WTC11 (cell line): Measurements from ENCODE around the gene TNFAIP2. TPM values are rescaled to one million over a fixed set of nuclear protein-coding genes. Genes with fewer than 3 reads are reported as not detected.

ENCODE experiments used
- ATAC-seq: fragments of 200-7000 bp; cut with Tn5 transposase; 2 replicates; pipeline ENCODE4 v1.10.0; 2021; ENCODE audit warnings: mild to moderate bottlenecking, moderate library complexity
- CTCF ChIA-PET: fragments of 300-600 bp; sonication (Branson Sonifier 250); formaldehyde crosslinking; loops from one replicate; lab custom pipeline; 2021; ENCODE audit warnings: antibody characterized with exemption; lab: Charles Lee
- POLR2A ChIA-PET: fragments of 350-600 bp; sonication (Branson Sonifier 250); formaldehyde crosslinking; loops from one replicate; lab custom pipeline; 2021; ENCODE audit warnings: antibody characterized with exemption; lab: Charles Lee
- DNase-seq: peaks from one replicate; pipeline ENCODE4 v3.0.0; 2021; ENCODE audit warnings: low spot score
- H3K27ac Mint-ChIP-seq: 2 replicates; pipeline ENCODE4 v1.8.0; 2021; ENCODE audit warnings: mixed read lengths
- H3K27me3 Mint-ChIP-seq: 2 replicates; pipeline ENCODE4 v1.8.0; 2021; ENCODE audit warnings: low read depth, mild to moderate bottlenecking, moderate library complexity, mixed read lengths
- H3K36me3 Mint-ChIP-seq: 2 replicates; pipeline ENCODE4 v1.8.0; 2021; ENCODE audit warnings: mixed read lengths
- H3K4me1 Mint-ChIP-seq: 2 replicates; pipeline ENCODE4 v1.8.0; 2022; ENCODE audit warnings: mixed read lengths
- H3K4me3 Mint-ChIP-seq: 2 replicates; pipeline ENCODE4 v1.8.0; 2021; ENCODE audit warnings: mild to moderate bottlenecking, moderate library complexity, mixed read lengths
- H3K9me3 Mint-ChIP-seq: 2 replicates; pipeline ENCODE4 v1.8.0; 2021; ENCODE audit warnings: mixed read lengths
- ETV6 ChIP-seq: sonication (generic); formaldehyde crosslinking; IDR thresholded peaks from 2 replicates; pipeline ENCODE4 v1.8.1; 2022; ENCODE audit warnings: mild to moderate bottlenecking, missing genetic modification reagents
- FOXK1 ChIP-seq: sonication (generic); formaldehyde crosslinking; IDR thresholded peaks from 2 replicates; pipeline ENCODE4 v1.8.0; 2022; ENCODE audit warnings: mild to moderate bottlenecking, moderate library complexity, missing genetic modification reagents
- HMGA2 ChIP-seq: fragments of 250-450 bp; sonication (Bioruptor Pico); IDR thresholded peaks from 2 replicates; pipeline ENCODE4 v1.4.0; 2021; ENCODE audit warnings: mild to moderate bottlenecking, moderate library complexity
- NFE2L1 ChIP-seq: sonication (generic); formaldehyde crosslinking; IDR thresholded peaks from 2 replicates; pipeline ENCODE4 v1.8.1; 2023; ENCODE audit warnings: missing genetic modification reagents
- NFYB ChIP-seq: sonication (generic); formaldehyde crosslinking; conservative IDR thresholded peaks from 2 replicates; pipeline ENCODE4 v1.8.0; 2022; ENCODE audit warnings: low read depth, missing genetic modification reagents
- RELA ChIP-seq: sonication (generic); formaldehyde crosslinking; IDR thresholded peaks from 2 replicates; pipeline ENCODE4 v1.8.1; 2022; ENCODE audit warnings: missing genetic modification reagents, mild to moderate bottlenecking, borderline replicate concordance
- TP53 ChIP-seq: sonication (generic); formaldehyde crosslinking; IDR thresholded peaks from 2 replicates; pipeline ENCODE4 v1.8.1; 2023; ENCODE audit warnings: mild to moderate bottlenecking, missing genetic modification reagents
- ZNF121 ChIP-seq: sonication (generic); formaldehyde crosslinking; IDR thresholded peaks from 2 replicates; pipeline ENCODE4 v1.8.0; 2023; ENCODE audit warnings: missing genetic modification reagents
- total RNA-seq: library from RNA; stranded (reverse); gene quantifications from 3 replicates; pipeline ENCODE4 v1.2.3, GENCODE V29; 2021
- TF ChIP-seq, protein P1 (sequence below): fragments of 250-450 bp; sonication (Bioruptor Pico); IDR thresholded peaks from 2 replicates; pipeline ENCODE4 v1.9.0; 2021; ENCODE audit warnings: mild to moderate bottlenecking
- TF ChIP-seq, protein P2 (sequence below): sonication (generic); formaldehyde crosslinking; IDR thresholded peaks from 2 replicates; pipeline ENCODE4 v1.8.1; 2023; ENCODE audit warnings: mild to moderate bottlenecking, missing genetic modification reagents, borderline replicate concordance
- TF ChIP-seq, protein P3 (sequence below): fragments of 250-450 bp; sonication (Bioruptor Pico); IDR thresholded peaks from 2 replicates; pipeline ENCODE4 v1.8.0; 2021; ENCODE audit warnings: mild to moderate bottlenecking
- TF ChIP-seq, protein P4 (sequence below): sonication (generic); formaldehyde crosslinking; IDR thresholded peaks from 2 replicates; pipeline ENCODE4 v1.8.0; 2023; ENCODE audit warnings: mild to moderate bottlenecking, missing genetic modification reagents
- TF ChIP-seq, protein P5 (sequence below): fragments of 250-450 bp; sonication (Bioruptor Pico); conservative IDR thresholded peaks from 2 replicates; pipeline ENCODE4 v1.9.0; 2021; ENCODE audit warnings: mild to moderate bottlenecking
- TF ChIP-seq, protein P6 (sequence below): sonication (generic); formaldehyde crosslinking; IDR thresholded peaks from 2 replicates; pipeline ENCODE4 v1.8.0; 2022; ENCODE audit warnings: mild to moderate bottlenecking, missing genetic modification reagents
- TF ChIP-seq, protein P7 (sequence below): fragments of 200-600 bp; IDR thresholded peaks from 2 replicates; pipeline ENCODE4 v1.8.0; 2022; ENCODE audit warnings: antibody characterized with exemption
- TF ChIP-seq, protein P8 (sequence below): sonication (generic); formaldehyde crosslinking; IDR thresholded peaks from 2 replicates; pipeline ENCODE4 v1.8.1; 2022; ENCODE audit warnings: mild to moderate bottlenecking, moderate library complexity, missing genetic modification reagents

TNFAIP2 gene
- total RNA-seq, 1 experiment from 2014 or later: 24.1 TPM

DNA sequence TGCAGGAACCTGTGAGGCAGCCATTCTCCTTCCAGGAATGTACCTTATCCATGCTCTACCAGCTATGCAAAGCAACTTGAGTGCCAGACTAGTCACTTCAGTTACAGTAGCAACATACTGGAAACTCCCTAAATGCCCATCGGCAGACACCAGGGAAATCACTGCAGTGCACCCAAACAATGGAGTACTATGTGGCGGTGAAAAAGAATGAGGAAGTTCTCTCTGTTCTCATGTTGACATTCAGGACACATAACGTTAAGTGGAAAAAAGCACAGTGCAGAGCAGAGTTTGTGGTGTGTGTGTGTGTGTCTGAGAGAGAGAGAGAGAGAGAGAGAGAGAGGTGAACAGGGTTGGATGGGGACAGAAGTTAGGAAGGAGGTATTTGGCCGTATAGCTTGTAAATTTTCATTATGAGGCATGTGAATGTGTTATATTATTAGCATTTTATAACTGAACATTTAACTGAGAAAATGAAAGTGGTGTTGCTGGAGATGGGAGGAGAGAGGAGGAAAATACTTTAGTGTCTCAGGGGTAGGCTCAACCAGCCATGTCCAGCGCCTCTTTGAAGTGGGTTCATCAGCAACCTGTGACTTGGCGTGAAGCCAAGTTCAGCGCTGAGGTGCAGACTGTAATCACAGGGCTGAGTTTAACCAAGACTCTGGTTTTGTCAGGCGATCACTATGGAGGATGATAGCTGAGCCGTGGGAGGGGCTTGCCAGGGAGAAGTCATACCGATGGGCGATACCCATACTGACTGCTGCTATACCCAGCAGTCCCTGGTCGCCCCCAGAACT lies 17.3 kb downstream of the TNFAIP2 start (continued):
- TF ChIP-seq, protein P1, sequence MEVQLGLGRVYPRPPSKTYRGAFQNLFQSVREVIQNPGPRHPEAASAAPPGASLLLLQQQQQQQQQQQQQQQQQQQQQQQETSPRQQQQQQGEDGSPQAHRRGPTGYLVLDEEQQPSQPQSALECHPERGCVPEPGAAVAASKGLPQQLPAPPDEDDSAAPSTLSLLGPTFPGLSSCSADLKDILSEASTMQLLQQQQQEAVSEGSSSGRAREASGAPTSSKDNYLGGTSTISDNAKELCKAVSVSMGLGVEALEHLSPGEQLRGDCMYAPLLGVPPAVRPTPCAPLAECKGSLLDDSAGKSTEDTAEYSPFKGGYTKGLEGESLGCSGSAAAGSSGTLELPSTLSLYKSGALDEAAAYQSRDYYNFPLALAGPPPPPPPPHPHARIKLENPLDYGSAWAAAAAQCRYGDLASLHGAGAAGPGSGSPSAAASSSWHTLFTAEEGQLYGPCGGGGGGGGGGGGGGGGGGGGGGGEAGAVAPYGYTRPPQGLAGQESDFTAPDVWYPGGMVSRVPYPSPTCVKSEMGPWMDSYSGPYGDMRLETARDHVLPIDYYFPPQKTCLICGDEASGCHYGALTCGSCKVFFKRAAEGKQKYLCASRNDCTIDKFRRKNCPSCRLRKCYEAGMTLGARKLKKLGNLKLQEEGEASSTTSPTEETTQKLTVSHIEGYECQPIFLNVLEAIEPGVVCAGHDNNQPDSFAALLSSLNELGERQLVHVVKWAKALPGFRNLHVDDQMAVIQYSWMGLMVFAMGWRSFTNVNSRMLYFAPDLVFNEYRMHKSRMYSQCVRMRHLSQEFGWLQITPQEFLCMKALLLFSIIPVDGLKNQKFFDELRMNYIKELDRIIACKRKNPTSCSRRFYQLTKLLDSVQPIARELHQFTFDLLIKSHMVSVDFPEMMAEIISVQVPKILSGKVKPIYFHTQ (CRISPR knock-in tag): no peak
- TF ChIP-seq, protein P2, sequence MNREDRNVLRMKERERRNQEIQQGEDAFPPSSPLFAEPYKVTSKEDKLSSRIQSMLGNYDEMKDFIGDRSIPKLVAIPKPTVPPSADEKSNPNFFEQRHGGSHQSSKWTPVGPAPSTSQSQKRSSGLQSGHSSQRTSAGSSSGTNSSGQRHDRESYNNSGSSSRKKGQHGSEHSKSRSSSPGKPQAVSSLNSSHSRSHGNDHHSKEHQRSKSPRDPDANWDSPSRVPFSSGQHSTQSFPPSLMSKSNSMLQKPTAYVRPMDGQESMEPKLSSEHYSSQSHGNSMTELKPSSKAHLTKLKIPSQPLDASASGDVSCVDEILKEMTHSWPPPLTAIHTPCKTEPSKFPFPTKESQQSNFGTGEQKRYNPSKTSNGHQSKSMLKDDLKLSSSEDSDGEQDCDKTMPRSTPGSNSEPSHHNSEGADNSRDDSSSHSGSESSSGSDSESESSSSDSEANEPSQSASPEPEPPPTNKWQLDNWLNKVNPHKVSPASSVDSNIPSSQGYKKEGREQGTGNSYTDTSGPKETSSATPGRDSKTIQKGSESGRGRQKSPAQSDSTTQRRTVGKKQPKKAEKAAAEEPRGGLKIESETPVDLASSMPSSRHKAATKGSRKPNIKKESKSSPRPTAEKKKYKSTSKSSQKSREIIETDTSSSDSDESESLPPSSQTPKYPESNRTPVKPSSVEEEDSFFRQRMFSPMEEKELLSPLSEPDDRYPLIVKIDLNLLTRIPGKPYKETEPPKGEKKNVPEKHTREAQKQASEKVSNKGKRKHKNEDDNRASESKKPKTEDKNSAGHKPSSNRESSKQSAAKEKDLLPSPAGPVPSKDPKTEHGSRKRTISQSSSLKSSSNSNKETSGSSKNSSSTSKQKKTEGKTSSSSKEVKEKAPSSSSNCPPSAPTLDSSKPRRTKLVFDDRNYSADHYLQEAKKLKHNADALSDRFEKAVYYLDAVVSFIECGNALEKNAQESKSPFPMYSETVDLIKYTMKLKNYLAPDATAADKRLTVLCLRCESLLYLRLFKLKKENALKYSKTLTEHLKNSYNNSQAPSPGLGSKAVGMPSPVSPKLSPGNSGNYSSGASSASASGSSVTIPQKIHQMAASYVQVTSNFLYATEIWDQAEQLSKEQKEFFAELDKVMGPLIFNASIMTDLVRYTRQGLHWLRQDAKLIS (CRISPR knock-in tag): no peak
- no peak for TF ChIP-seq RELA (CRISPR knock-in tag)

DNA sequence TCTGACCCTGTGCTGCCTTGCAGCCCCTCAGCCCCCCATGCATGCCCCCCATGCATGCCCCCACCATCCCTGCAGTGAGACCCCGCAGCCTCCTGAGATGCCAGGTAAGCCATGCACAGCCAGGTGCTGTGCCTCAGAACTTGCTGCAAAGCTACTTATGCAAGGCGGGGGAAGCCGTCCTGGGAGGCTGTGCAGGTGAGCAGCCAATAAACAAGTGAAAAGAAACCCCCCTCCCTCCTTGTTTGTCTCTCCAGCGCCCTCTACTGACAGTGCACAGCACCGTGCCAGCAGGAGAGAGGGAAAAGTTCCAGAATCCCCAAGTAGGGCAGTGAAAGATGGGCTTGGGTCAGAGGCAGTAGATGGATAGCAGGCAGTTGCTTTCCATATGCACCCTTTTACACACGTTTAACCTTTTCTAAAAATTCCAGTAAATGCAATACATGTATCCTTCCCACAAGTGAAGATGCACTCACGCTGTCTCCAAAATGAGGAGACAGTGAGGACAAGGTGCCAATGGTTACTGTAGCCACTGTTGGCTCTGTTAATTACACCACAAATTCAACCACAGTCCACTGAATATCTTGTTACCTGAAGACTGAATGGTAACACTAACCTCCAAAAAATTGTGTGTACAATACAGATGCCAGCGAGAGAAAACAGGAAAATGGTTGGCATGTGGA lies 18.0 kb downstream of the TNFAIP2 start:
- Mint-ChIP-seq H3K4me3 (peak overlapping the region; percentile 33; the same call in 1 of the 2 replicates), H3K9me3 (no peaks in the 10 kb centered on the region), H3K27ac (no peak overlapping the region), H3K27me3 (peaks cover 21% of the 10 kb centered on the region), H3K36me3 (no peaks in the 10 kb centered on the region), H3K4me1 (peaks cover 31% of the 10 kb centered on the region)
- DNase-seq (peak; percentile 90), ATAC-seq (peak; percentile 63)
- CTCF ChIA-PET: interaction anchor here (0.6 to 6.7 kb wide), 45 partner anchors 9 to 189 kb away, joined by 3 to 126 read pairs (median 4); partner anchors contain the start of genes LBHD2 and TNFAIP2
- POLR2A ChIA-PET: interaction anchor here (1.0 kb wide), 1 partner anchor 14 kb away, joined by 3 read pairs; no protein-coding TSS in a partner anchor
- TF ChIP-seq NFYB (CRISPR knock-in tag) (no peak), TP53 (CRISPR knock-in tag) (no peak), HMGA2 (CRISPR knock-in tag) (no peak), NFE2L1 (CRISPR knock-in tag) (no peak), ZNF121 (no peak), ETV6 (CRISPR knock-in tag) (0 out of 2 replicates have a peak, but pooled peaks have one; percentile 41), FOXK1 (CRISPR knock-in tag) (peak; percentile 74)
- TF ChIP-seq, protein P3, sequence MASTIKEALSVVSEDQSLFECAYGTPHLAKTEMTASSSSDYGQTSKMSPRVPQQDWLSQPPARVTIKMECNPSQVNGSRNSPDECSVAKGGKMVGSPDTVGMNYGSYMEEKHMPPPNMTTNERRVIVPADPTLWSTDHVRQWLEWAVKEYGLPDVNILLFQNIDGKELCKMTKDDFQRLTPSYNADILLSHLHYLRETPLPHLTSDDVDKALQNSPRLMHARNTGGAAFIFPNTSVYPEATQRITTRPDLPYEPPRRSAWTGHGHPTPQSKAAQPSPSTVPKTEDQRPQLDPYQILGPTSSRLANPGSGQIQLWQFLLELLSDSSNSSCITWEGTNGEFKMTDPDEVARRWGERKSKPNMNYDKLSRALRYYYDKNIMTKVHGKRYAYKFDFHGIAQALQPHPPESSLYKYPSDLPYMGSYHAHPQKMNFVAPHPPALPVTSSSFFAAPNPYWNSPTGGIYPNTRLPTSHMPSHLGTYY (CRISPR knock-in tag): no peak
- TF ChIP-seq, protein P4, sequence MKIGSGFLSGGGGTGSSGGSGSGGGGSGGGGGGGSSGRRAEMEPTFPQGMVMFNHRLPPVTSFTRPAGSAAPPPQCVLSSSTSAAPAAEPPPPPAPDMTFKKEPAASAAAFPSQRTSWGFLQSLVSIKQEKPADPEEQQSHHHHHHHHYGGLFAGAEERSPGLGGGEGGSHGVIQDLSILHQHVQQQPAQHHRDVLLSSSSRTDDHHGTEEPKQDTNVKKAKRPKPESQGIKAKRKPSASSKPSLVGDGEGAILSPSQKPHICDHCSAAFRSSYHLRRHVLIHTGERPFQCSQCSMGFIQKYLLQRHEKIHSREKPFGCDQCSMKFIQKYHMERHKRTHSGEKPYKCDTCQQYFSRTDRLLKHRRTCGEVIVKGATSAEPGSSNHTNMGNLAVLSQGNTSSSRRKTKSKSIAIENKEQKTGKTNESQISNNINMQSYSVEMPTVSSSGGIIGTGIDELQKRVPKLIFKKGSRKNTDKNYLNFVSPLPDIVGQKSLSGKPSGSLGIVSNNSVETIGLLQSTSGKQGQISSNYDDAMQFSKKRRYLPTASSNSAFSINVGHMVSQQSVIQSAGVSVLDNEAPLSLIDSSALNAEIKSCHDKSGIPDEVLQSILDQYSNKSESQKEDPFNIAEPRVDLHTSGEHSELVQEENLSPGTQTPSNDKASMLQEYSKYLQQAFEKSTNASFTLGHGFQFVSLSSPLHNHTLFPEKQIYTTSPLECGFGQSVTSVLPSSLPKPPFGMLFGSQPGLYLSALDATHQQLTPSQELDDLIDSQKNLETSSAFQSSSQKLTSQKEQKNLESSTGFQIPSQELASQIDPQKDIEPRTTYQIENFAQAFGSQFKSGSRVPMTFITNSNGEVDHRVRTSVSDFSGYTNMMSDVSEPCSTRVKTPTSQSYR (CRISPR knock-in tag): no peak
- TF ChIP-seq, protein P5, sequence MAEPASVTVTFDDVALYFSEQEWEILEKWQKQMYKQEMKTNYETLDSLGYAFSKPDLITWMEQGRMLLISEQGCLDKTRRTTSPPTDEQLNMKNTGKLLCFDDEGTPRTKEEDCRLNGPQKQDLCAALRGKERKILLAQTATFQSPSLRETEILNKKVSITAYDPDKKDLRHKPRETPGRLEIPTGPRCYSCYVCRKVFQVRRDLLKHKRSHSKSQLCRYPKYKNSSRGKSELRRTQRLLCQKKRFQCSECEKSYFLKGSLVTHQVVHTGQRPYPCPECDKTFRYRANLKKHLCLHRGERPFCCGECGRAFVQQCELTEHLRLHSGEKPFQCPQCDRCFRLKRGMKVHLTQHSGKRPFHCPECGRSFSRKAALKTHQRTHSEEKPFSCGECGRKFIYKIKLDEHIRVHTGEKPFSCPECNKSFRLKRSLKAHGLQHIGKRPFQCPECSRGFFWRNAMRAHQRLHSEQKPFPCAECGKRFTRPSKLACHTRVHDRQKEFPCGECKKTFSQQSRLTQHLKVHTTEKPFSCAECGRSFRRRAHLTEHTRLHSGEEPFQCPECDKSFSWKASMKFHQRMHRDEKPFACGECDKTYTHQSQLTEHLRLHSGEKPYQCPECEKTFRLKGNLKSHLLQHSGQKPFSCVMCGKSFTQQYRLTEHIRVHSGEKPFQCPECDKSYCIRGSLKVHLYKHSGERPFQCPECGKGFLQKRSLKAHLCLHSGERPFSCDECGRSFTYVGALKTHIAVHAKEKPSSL (CRISPR knock-in tag): no peak
- TF ChIP-seq, protein P6, sequence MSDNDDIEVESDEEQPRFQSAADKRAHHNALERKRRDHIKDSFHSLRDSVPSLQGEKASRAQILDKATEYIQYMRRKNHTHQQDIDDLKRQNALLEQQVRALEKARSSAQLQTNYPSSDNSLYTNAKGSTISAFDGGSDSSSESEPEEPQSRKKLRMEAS: no peak
- TF ChIP-seq, protein P7, sequence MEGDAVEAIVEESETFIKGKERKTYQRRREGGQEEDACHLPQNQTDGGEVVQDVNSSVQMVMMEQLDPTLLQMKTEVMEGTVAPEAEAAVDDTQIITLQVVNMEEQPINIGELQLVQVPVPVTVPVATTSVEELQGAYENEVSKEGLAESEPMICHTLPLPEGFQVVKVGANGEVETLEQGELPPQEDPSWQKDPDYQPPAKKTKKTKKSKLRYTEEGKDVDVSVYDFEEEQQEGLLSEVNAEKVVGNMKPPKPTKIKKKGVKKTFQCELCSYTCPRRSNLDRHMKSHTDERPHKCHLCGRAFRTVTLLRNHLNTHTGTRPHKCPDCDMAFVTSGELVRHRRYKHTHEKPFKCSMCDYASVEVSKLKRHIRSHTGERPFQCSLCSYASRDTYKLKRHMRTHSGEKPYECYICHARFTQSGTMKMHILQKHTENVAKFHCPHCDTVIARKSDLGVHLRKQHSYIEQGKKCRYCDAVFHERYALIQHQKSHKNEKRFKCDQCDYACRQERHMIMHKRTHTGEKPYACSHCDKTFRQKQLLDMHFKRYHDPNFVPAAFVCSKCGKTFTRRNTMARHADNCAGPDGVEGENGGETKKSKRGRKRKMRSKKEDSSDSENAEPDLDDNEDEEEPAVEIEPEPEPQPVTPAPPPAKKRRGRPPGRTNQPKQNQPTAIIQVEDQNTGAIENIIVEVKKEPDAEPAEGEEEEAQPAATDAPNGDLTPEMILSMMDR: peak; percentile 77
- TF ChIP-seq, protein P8, sequence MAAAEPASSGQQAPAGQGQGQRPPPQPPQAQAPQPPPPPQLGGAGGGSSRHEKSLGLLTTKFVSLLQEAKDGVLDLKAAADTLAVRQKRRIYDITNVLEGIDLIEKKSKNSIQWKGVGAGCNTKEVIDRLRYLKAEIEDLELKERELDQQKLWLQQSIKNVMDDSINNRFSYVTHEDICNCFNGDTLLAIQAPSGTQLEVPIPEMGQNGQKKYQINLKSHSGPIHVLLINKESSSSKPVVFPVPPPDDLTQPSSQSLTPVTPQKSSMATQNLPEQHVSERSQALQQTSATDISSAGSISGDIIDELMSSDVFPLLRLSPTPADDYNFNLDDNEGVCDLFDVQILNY (CRISPR knock-in tag): no peak
